H1 (cell line): ENCODE results near the gene PDXP. TPM values are rescaled to one million over a fixed set of nuclear protein-coding genes. Genes with fewer than 3 reads are reported as not detected.

Experiments
- CTCF ChIA-PET: fragments of 300-600 bp; sonication (Branson Sonifier 250); formaldehyde crosslinking; loops from one replicate; lab custom pipeline; 2021; ENCODE audit not compliant: partially characterized antibody; lab: Charles Lee
- POLR2A ChIA-PET: fragments of 300-600 bp; sonication (Branson Sonifier 250); formaldehyde crosslinking; loops from one replicate; lab custom pipeline; 2021; ENCODE audit warnings: inconsistent platforms; ENCODE audit not compliant: partially characterized antibody; lab: Charles Lee
- DNase-seq, 2 experiments: peaks; one replicate each; pipeline versions ENCODE4 v3.0.0 to v3.0.0-alpha.2; 2010 to 2022; ENCODE audit warnings: low spot score in 2 of 2, low read depth in 1 of 2, mixed read lengths in 1 of 2
- FAIRE-seq: peaks from 2 replicates; lab custom pipeline; 2011; peaks lifted over from hg19 to GRCh38; lab: Jason Lieb, UNC
- H2AFZ ChIP-seq: 2 replicates; pipeline ENCODE4 v1.8.1; 2012; ENCODE audit warnings: low read length, inconsistent platforms
- H2AK5ac ChIP-seq: 2 replicates; pipeline ENCODE4 v1.6.1; 2013; ENCODE audit warnings: low read depth, low read length
- H2BK120ac ChIP-seq: replicated peaks from 2 replicates; pipeline ENCODE3; 2013; ENCODE audit warnings: low read depth, low read length, inconsistent platforms
- H2BK12ac ChIP-seq: 2 replicates; pipeline ENCODE4 v1.6.1; 2013; ENCODE audit warnings: low read depth, low read length
- H2BK15ac ChIP-seq: 2 replicates; pipeline ENCODE4 v1.6.1; 2013; ENCODE audit warnings: low read length
- H2BK20ac ChIP-seq: 2 replicates; pipeline ENCODE4 v1.6.1; 2013; ENCODE audit warnings: low read length
- H2BK5ac ChIP-seq: 2 replicates; pipeline ENCODE4 v1.6.1; 2013; ENCODE audit warnings: low read depth, low read length
- H3K14ac ChIP-seq: 2 replicates; pipeline ENCODE4 v1.6.1; 2013; ENCODE audit warnings: inconsistent platforms; ENCODE audit not compliant: insufficient read length
- H3K18ac ChIP-seq: 2 replicates; pipeline ENCODE4 v1.6.1; 2013; ENCODE audit warnings: low read length; ENCODE audit errors: extremely low read depth
- H3K23ac ChIP-seq: 2 replicates; pipeline ENCODE4 v1.6.1; 2013; ENCODE audit warnings: inconsistent platforms; ENCODE audit not compliant: insufficient read length
- H3K23me2 ChIP-seq: 2 replicates; pipeline ENCODE4 v1.6.1; 2013; ENCODE audit warnings: low read depth, low read length
- H3K27ac ChIP-seq: 2 replicates; pipeline ENCODE4 v1.6.1; 2011; ENCODE audit warnings: low read depth, low read length, inconsistent platforms
- H3K27me3 ChIP-seq, 4 experiments: replicated peaks in 1 of 4; 1 replicate in 1 of 4; 2 replicates in 3 of 4; pipeline versions ENCODE4 v1.6.1 to v1.8.1; 2011 to 2013; ENCODE audit warnings: low read length in 3 of 4, mild to moderate bottlenecking in 3 of 4, inconsistent platforms in 2 of 4, mixed read lengths in 2 of 4, moderate library complexity in 1 of 4; ENCODE audit not compliant: control insufficient read depth in 3 of 4, insufficient read depth in 3 of 4; ENCODE audit errors: extremely low read depth in 1 of 4
- H3K36me3 ChIP-seq, 4 experiments: 2 replicates each; pipeline versions ENCODE4 v1.6.1 to v1.8.1; 2011 to 2013; ENCODE audit warnings: mild to moderate bottlenecking in 4 of 4, low read length in 3 of 4, moderate library complexity in 2 of 4, control low read depth in 1 of 4, inconsistent platforms in 1 of 4; ENCODE audit not compliant: insufficient read depth in 4 of 4, control insufficient read depth in 2 of 4
- H3K4ac ChIP-seq: replicated peaks from 2 replicates; pipeline ENCODE3; 2013; ENCODE audit warnings: low read length, low read depth, mixed read lengths, inconsistent platforms; ENCODE audit not compliant: insufficient read length
- H3K4me1 ChIP-seq, 4 experiments: replicated peaks in 1 of 4; 1 replicate in 1 of 4; 2 replicates in 3 of 4; pipeline versions ENCODE4 v1.6.1 to v1.8.1; 2011 to 2013; ENCODE audit warnings: low read length in 3 of 4, inconsistent platforms in 2 of 4, mixed read lengths in 1 of 4; ENCODE audit not compliant: insufficient read depth in 4 of 4, control insufficient read depth in 3 of 4
- H3K4me2 ChIP-seq, 2 experiments: 2 replicates each; pipeline versions ENCODE4 v1.6.1 to v1.8.1; 2011 to 2013; ENCODE audit warnings: low read depth in 2 of 2, low read length in 2 of 2, control low read depth in 1 of 2, inconsistent platforms in 1 of 2, mild to moderate bottlenecking in 1 of 2; ENCODE audit not compliant: insufficient read depth in 1 of 2
- H3K4me3 ChIP-seq, 4 experiments: fragments of 200-600, 300-600 bp in 1 of 4; sonication (generic), shearing (Covaris generic), sonication (Bioruptor Twin) in 1 of 4; 2 replicates each; pipeline versions ENCODE4 v1.5.1 to v1.8.1; 2011 to 2016; ENCODE audit warnings: low read length in 4 of 4, low read depth in 3 of 4, control low read depth in 2 of 4, inconsistent platforms in 2 of 4, mild to moderate bottlenecking in 2 of 4, mixed read lengths in 1 of 4, moderate library complexity in 1 of 4; ENCODE audit not compliant: insufficient read depth in 2 of 4; ENCODE audit errors: extremely low read depth in 1 of 4
- H3K56ac ChIP-seq: replicated peaks from 2 replicates; pipeline ENCODE3; 2013; ENCODE audit warnings: low read depth, mild to moderate bottlenecking, mixed read lengths, low read length, inconsistent platforms; ENCODE audit not compliant: insufficient read length
- H3K79me1 ChIP-seq: 2 replicates; pipeline ENCODE4 v1.6.1; 2013; ENCODE audit warnings: low read depth, low read length, control low read depth
- H3K79me2 ChIP-seq, 2 experiments: 2 replicates each; pipeline versions ENCODE4 v1.6.1 to v1.8.1; 2012 to 2013; ENCODE audit warnings: low read length in 2 of 2, mild to moderate bottlenecking in 2 of 2, inconsistent platforms in 1 of 2; ENCODE audit not compliant: insufficient read depth in 2 of 2, control insufficient read depth in 1 of 2
- H3K9ac ChIP-seq, 4 experiments: replicated peaks in 1 of 4; 1 replicate in 1 of 4; 2 replicates in 3 of 4; pipeline versions ENCODE4 v1.6.1 to v1.8.1; 2011 to 2013; ENCODE audit warnings: low read depth in 3 of 4, low read length in 3 of 4, control low read depth in 2 of 4, mild to moderate bottlenecking in 2 of 4, moderate library complexity in 2 of 4, inconsistent platforms in 1 of 4; ENCODE audit errors: extremely low read depth in 1 of 4
- H3K9me3 ChIP-seq, 2 experiments: 2 replicates each; pipeline versions ENCODE4 v1.6.1 to v1.8.1; 2012 to 2013; ENCODE audit warnings: mild to moderate bottlenecking in 2 of 2, moderate library complexity in 2 of 2, control low read depth in 1 of 2, inconsistent platforms in 1 of 2, low read depth in 1 of 2, low read length in 1 of 2, mixed read lengths in 1 of 2; ENCODE audit not compliant: insufficient read depth in 2 of 2
- H4K20me1 ChIP-seq, 2 experiments: replicated peaks in 1 of 2; 2 replicates each; pipeline versions ENCODE3 to v1.8.1; 2011 to 2013; ENCODE audit warnings: inconsistent platforms in 2 of 2, low read length in 2 of 2, mild to moderate bottlenecking in 1 of 2; ENCODE audit not compliant: insufficient read depth in 2 of 2, control insufficient read depth in 1 of 2
- H4K5ac ChIP-seq: 2 replicates; pipeline ENCODE4 v1.6.1; 2013; ENCODE audit warnings: low read length, low read depth, mixed read lengths, inconsistent platforms; ENCODE audit not compliant: insufficient read length
- H4K8ac ChIP-seq: 2 replicates; pipeline ENCODE4 v1.8.0; 2013; ENCODE audit warnings: mild to moderate bottlenecking, moderate library complexity, low read length, inconsistent platforms; ENCODE audit not compliant: insufficient read depth; ENCODE audit errors: extremely low read depth
- H4K91ac ChIP-seq: replicated peaks from 2 replicates; pipeline ENCODE3; 2013; ENCODE audit warnings: low read length, mixed read lengths, inconsistent platforms; ENCODE audit not compliant: insufficient read length
- KDM4A ChIP-seq: IDR thresholded peaks from one replicate; pipeline ENCODE4 v1.7.1; 2012; ENCODE audit warnings: low read depth, mild to moderate bottlenecking, moderate library complexity, low read length, inconsistent platforms; ENCODE audit not compliant: severe bottlenecking
- KDM5A ChIP-seq: fragments of 200-600 bp; IDR thresholded peaks from 2 replicates; pipeline ENCODE4 v1.7.1; 2012; ENCODE audit warnings: mild to moderate bottlenecking, low read length, inconsistent platforms, mixed read lengths
- RNF2 ChIP-seq: fragments of 200-900, 300-1000 bp; sonication (generic); IDR thresholded peaks from 2 replicates; pipeline ENCODE4 v1.7.1; 2016; ENCODE audit warnings: borderline replicate concordance, low read depth, mild to moderate bottlenecking, antibody characterized with exemption, low read length; ENCODE audit not compliant: poor library complexity, severe bottlenecking; ENCODE audit errors: missing control alignments
- SUZ12 ChIP-seq: fragments of 200-600 bp; sonication (generic); IDR thresholded peaks from 2 replicates; pipeline ENCODE4 v1.6.1; 2012; ENCODE audit warnings: mild to moderate bottlenecking, inconsistent platforms, low read length, moderate library complexity, mixed read lengths
- TEAD4 ChIP-seq: IDR thresholded peaks from 2 replicates; pipeline ENCODE4 v1.6.1; 2012; ENCODE audit warnings: low read depth, low read length, inconsistent platforms, mixed read lengths
- WGBS, 2 experiments: shearing (Covaris generic) in 1 of 2; methylation state at CpG; one replicate each; pipeline versions ENCODE4 v1.1.6 to v1.1.7; 2013 to 2015; ENCODE audit warnings: low lambda C conversion rate in 2 of 2, mixed read lengths in 2 of 2, inconsistent platforms in 1 of 2, low coverage in 1 of 2, missing lambda C conversion rate in 1 of 2; ENCODE audit not compliant: insufficient replicate concordance in 2 of 2, insufficient coverage in 1 of 2, insufficient read length in 1 of 2; ENCODE audit errors: extremely low coverage in 1 of 2, missing lambda C conversion rate in 1 of 2; 5-methylcytosine and 5-hydroxymethylcytosine counted together
- polyA plus RNA-seq, 7 experiments: library from polyadenylated mRNA; depleted of rRNA in 3 of 7; stranded (reverse) in 5 of 7; unstranded in 2 of 7; fragments of >200 nt in 5 of 7; fragments of 200-250 nt in 2 of 7; gene quantifications; 1 replicate in 5 of 7; 2 replicates in 1 of 7; 4 replicates in 1 of 7; pipeline versions ENCODE4 v1.2.1 to v1.2.3, GENCODE V29; 2011 to 2013; ENCODE audit warnings: missing spikeins in 2 of 7, mixed read lengths in 2 of 7
- total RNA-seq: library from RNA; stranded (reverse); fragmentation: NEBNext Ultra II Directional; extraction: Animal tissue kit (Norgen Biotek cat#: 25700); gene quantifications from 2 replicates; pipeline ENCODE4 v1.2.1, GENCODE V29; 2021
- TF ChIP-seq, protein P1 (sequence below), 3 experiments: IDR thresholded peaks; 1 replicate in 2 of 3; 2 replicates in 1 of 3; pipeline versions ENCODE4 v1.5.1 to v1.6.1; 2011; ENCODE audit warnings: low read length in 3 of 3, mild to moderate bottlenecking in 3 of 3, inconsistent platforms in 2 of 3, low read depth in 1 of 3, moderate library complexity in 1 of 3; ENCODE audit not compliant: insufficient read depth in 1 of 3; ENCODE audit errors: control extremely low read depth in 1 of 3

Gene PDXP
- total and polyA plus RNA-seq, 2 of the 8 experiments (the other 6 are each of a cell fraction or from before 2014, with no cell fraction given), result 36.6 to 67.7 TPM

- Histone ChIP-seq H3K4me1 (peaks cover 0 to 3% (median 0%) of the 10 kb centered on the region in 4 experiments; a peak in 3 of 7 replicates), H3K4ac (no peak overlapping the region), H2BK5ac (peak overlapping the region; percentile 79), H3K56ac (no peak overlapping the region), H2AFZ (no peak overlapping the region), H3K4me3 (no peak overlapping the region), H4K5ac (no peak overlapping the region), H3K23ac (no peak overlapping the region), H4K20me1 (peaks cover 0 to 3% of the 10 kb centered on the region in 2 experiments), H3K27me3 (no peaks in the 10 kb centered on the region), H3K79me2 (no peaks in the 10 kb centered on the region), H2BK20ac (no peak overlapping the region), H4K8ac (no peak overlapping the region; the same call in none of the 2 replicates), H2BK12ac (0 out of 2 replicates have a peak overlapping the region, but pooled peaks have one; percentile 44), H2BK15ac (no peak overlapping the region), H3K79me1 (0 out of 2 replicates have a peak, but pooled peaks cover 2% of the 10 kb centered on the region), H3K36me3 (peaks cover 4 to 17% (median 12%) of the 10 kb centered on the region in 4 experiments; a peak in 6 of 8 replicates), H3K27ac (no peak overlapping the region), H3K14ac (no peak overlapping the region), H3K18ac (no peak overlapping the region; the same call in 1 of the 2 replicates), H2AK5ac (no peak overlapping the region), H4K91ac (no peak overlapping the region), H3K23me2 (no peaks in the 10 kb centered on the region), H2BK120ac (no peak overlapping the region), H3K4me2 (no peak overlapping the region), H3K9me3 (no peaks in the 10 kb centered on the region), H3K9ac (no peak overlapping the region)
- CTCF ChIA-PET, result interaction anchor here (0.6 to 7.9 kb wide), 10 partner anchors 8 to 195 kb away, joined by 3 to 49 read pairs (median 5); partner anchors contain the start of genes NOL12 and SH3BP1
- peak in 1 of 2 experiments; percentile 95 for DNase-seq
- POLR2A ChIA-PET, result interaction anchor here (1.2 to 7.6 kb wide), 5 partner anchors 9 to 158 kb away, joined by 3 to 63 read pairs (median 4); partner anchors contain the start of genes GGA1 and SH3BP1
- 82% methylated on average over 18 of the region's 22 CpGs; no CpG with 5 or more reads in 1 of the 2 experiments for WGBS, 2 experiments
- FAIRE-seq, result no peak
- TF ChIP-seq, protein P1, sequence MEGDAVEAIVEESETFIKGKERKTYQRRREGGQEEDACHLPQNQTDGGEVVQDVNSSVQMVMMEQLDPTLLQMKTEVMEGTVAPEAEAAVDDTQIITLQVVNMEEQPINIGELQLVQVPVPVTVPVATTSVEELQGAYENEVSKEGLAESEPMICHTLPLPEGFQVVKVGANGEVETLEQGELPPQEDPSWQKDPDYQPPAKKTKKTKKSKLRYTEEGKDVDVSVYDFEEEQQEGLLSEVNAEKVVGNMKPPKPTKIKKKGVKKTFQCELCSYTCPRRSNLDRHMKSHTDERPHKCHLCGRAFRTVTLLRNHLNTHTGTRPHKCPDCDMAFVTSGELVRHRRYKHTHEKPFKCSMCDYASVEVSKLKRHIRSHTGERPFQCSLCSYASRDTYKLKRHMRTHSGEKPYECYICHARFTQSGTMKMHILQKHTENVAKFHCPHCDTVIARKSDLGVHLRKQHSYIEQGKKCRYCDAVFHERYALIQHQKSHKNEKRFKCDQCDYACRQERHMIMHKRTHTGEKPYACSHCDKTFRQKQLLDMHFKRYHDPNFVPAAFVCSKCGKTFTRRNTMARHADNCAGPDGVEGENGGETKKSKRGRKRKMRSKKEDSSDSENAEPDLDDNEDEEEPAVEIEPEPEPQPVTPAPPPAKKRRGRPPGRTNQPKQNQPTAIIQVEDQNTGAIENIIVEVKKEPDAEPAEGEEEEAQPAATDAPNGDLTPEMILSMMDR (IDR thresholded peaks at IDR 0.05; ENCODE audit: control extremely low read depth in 1 of 3, insufficient read depth in 1 of 3, low read depth in 1 of 3, low read length in 3 of 3), result peak; percentile 50 to 72 (median 69)
- no peak for TF ChIP-seq TEAD4
- TF ChIP-seq KDM5A, result no peak
- TF ChIP-seq KDM4A, result no peak
- TF ChIP-seq RNF2, result no peak
- TF ChIP-seq SUZ12, result no peak
Measured at GRCh38 chr22:37623075-37624016, 35.2 kb upstream of the PDXP start.
